EL (cell line): ENCODE results near the gene TRPM2.
A peak's percentile ranks its signal among the peaks of the same experiment; 100 is the strongest.

Source experiments
- DNase-seq: peaks from one replicate; pipeline ENCODE4 v3.0.0-alpha.2; 2016

TRPM2 gene

DNA sequence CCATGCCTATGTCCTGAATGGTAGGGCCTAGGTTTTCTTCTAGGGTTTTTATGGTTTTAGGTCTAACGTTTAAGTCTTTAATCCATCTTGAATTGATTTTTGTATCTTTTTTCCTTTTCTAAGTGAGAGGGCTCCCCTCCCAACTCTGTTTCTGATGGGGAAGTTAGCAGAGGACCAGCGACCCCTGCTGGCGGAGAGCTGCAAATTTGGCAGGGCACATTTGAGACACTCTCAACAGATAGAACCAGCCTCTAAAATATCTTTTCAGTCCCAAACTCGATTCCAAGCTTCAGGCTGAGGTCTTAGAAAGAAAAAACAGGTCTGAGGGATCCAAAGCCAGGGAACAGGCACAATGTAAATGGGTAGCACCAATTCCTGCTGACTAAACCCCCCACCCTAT, 134.4 kb downstream of the TRPM2 start:
- DNase-seq, result peak; percentile 17

DNA sequence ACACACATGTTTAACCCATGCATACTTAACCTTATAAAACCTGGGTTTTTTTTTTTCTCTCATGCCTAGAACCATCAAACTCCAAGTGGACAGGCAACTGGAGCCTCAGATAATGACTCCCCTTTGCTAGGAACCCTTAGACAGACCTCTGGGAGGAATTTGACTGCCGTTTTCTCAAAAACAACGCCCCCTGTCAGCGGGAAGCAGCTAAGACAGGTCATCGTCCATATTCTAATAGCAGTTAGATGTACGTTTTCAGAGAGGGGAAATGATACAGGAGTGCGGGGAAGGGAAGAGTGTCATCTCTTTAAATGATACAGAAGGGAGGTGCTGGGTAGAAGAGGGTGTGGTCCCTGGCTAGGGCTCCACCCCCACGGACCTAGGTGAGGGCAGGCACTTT, 136.5 kb downstream of the TRPM2 start:
- no peak for DNase-seq

DNA sequence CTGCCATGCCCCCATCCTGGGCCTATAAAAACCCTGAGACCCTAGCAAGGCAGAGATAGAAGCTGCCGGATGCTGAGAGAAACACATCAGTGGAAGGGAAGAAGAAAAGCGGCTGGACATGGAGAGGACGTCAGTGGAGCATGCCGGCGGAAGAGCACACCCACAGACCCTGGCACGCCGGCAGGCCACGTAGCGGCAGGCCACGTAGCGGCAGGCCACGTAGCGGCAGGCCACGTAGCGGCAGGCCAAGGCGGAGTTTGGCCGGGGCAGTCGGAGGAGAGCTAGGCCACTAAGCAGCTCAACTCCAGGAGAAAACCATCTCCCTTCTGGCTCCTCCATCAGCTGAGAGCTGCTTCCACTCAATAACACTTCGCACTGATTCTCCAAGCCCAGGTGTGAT, 137.0 kb downstream of the TRPM2 start:
- no peak for DNase-seq

DNA sequence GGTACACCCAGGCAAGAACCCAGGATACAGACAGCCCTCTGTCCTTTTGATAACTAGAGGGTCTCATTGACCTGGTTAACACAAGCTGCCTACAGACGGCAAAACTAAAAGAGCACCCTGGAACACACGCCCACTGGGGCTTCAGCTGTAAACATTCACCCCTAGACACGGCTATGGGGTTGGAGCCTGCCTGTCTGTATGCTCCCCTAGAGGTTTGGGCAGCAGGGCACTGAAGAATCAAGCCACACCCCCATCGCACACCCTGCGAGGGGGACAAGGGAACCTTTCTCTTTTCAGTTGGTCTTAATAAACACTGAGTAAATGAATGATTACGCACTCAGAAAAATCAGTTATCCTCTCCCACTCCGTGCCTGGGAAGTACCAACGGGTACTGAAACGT, 137.4 kb downstream of the TRPM2 start:
- no peak for DNase-seq
